Measurements from ENCODE around the gene VWA5B1.
A peak's percentile ranks its signal among the peaks of the same experiment; 100 is the strongest.
"Not testable (repeated sequence)": the region's sequence is repeated elsewhere in the genome, so short reads cannot be mapped to it uniquely, and the experiment has no call there.

VWA5B1 gene

DNA sequence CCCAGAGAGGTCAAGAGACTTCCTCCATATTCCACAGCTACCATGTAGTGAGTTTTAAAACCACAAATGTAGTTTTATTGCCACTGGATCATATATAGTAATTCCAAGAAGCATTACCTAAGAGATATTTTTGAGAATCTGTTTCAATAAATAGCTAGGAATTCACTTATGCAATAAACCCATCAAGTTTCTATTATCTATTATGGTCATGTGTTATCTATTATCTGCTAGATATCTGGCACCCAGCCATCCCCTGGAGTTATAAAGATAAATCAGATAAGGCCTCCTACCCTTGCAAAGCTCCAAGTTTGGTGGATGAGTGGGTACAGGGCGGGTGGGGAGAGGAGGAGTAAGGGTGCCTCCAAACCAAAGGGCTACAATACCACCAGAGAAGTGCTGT is 10.3 kb upstream of the VWA5B1 start:
- no peak for DNase-seq

DNA sequence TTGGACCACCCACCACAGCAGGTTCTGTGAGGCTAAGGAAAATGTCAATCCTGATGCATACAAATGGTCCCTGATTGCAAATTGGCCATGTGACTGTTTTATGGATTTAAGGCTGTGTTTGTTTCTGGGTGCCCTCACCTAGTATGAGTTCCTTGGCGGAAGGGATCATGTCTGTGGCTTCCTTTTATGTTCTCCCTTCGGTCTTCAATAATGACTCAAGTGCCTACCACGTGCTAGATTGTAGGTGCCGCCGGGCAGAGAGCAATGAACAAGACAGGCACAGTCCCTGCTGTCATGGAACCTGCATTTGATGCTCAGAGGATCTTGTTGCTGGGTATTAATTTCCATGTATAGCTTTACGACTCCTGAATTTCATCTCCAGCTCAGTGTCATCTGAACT is 9.8 kb upstream of the VWA5B1 start:
- DNase-seq, result no peak

DNA sequence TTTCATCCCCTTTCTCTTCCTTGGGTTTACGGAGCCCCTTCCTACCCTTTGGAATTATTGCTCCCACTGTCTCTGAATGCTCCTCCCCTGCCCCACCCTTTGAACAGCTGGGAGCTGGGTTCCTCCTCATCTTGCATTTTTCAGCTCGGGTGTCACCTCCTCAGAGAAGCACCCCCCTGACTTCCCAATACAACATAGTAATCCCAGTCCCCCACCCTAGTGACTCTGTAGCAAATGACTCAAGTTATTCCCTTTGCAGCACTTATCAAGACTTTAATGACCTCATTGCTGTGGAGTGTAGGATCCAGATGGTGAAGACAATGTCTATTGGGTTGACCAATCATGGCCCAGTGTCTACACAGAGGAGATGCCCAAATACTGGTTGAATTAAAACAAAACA is 8.9 kb upstream of the VWA5B1 start:
- no peak for DNase-seq

DNA sequence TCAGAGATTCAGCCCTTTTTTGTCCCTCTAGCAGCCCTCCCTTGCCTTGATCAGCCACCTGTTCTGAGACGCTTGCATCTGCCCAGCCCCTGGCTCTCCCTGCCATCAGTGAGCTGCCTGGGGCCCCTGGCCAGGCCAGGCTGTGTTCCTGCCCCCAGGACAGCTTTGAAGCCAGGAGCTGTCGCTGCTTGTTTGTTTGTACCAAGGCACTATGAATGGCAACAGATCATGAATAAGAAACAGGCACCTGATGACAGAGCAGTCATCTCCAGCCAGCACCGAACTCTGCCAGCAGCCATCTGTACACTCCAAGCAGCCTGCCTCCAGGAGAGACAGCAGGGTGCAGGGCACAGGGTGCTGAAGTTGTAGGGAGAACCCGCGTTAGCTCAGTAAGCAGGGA is 8.1 kb upstream of the VWA5B1 start:
- no peak for DNase-seq

DNA sequence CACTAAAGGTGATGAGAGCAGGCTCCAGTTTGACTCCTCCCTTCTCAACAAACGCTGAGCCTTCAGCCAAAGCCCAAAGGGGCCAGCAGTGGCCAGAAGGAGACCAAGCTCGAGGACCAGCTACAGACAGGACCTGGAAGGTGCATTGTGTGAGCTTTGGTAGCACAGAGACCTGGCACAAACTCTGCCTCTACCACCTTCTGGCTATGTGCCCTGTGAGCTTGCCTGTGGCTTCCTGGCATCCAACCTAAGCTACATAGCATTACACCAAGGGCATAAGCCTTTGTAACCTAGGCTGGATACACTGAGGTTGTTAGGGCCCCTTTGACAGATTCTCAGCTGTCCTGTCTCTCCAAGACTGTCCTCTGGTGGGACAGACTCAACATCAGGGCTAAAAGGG is 6.6 kb upstream of the VWA5B1 start:
- no peak for DNase-seq

DNA sequence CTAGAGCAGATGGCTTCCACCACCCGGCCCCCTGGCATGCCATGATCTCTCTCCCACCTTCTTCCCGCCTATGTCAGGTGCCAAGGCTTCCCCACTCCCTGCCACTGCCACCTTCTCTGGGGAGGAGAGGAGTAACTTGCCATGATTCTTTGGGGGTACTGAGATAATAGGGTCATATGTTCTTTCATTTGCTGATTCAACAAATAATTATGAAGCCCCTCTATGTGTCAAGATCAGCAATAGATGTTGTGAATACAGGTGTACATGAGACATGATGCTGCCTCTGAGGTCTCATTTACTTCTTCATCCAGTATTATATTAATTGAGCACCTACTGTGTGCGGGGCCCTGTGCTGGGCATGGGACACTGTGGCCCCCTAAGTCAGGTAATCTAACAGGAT is 6.0 kb upstream of the VWA5B1 start:
- no peak for DNase-seq

DNA sequence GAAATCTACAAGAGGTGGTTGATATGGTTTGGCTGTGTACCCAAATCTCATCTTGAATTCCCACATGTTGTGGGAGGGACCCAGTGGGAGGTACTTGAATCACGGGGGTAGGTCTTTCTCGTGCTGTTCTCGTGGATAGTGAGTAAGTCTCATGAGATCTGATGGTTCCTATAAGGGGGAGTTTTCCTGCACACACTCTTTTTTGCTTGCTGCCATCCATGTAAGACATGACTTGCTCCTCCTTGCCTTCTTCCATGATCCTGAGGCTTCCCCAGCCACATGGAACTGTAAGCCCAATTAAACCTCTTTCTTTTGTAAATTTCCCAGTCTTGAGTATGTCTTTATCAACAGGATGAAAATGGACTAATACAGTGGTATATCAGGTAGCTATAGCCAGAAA is 5.2 kb upstream of the VWA5B1 start:
- no peak for DNase-seq

DNA sequence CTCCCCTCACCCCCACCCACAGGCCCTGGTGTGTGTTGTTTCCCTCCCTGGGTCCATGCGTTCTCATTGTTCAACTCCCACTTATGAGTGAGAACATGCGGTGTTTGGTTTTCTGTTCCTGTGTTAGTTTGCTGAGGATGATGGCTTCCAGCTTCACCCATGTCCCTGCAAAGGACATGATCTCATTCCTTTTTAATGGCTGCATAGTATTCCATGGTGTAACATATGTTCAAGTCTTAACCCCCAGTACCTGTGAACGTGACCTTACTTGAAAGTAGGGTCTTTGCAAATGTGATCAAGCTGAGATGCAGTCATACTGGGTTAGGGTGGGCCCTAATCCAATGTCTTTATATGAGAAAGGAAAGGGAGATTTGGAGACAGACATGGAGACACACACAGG is 3.0 kb upstream of the VWA5B1 start:
- not testable (repeated sequence) for DNase-seq

DNA sequence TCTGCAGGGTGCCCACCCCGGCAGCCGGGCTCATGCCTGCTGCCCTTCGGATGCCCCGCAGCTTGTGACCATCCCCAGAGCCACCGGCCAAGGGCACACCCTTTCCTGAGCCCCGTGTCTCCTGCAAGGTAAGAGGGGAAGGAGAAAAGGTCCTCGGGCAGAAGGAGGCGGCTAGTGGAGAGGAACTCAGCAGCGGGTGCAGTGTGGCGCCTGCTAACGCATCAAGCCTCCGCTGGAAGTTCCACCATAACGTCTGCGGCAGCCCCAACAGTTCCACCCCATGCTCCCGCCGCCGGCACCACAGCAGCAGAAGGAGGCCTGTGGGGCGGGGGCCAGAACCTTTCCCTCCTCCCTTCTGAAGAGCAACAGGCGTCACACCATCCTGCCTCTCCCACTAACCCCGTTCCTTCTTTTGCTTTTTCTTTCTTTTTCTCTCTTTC is 990 bp downstream of the VWA5B1 start:
- DNase-seq, result no peak

DNA sequence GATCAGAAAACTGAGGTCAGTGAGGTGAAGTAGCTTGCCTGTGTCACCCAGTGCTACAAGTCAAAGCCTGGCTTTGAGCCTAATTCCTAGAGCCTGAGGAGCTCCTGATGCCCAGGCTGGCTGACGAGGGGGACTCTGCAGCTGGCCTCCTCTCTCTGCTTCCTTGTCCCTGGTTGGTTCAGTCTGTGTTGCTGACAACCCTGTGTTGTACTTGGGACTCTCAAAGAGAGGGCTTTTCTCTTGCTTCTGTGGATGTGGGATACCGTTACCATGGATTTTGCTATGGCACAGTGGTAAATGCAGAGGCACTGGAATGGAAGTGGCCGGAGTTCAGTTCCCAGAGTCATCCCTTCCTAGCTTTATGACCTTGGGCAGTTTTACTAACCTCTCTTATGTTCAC is 8.0 kb downstream of the VWA5B1 start:
- DNase-seq, result no peak

DNA sequence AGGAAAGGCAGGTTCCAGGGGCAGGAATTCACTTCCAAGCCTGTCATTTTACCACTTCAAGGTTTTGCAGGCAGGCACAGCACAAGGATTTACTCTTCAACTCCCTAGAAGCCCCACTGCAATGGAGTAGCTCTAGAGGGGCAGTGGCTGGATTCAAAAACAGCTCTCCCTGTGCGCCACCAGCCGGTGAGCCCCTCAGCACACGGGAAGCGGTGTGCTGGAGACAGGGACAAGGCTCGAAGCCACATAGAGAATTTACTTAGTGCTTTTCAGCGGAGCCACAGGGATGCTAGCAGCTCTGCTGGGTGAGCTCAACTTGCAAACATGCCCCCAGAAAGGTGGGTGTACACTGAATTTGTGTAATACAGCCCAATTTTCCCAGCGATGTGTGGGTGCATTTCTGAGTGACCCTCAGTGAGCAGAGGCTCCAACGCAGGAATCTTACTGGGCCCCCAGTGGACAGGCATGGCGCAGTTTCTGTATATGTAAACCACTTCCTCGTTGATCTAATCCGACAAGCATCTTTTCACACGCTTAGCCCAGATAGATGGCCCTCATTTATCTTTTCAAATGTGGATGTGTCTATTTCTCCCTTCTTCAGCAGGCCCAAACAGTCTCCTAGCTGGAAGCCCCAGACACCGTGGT is 10.9 kb downstream of the VWA5B1 start:
- no peak for DNase-seq

DNA sequence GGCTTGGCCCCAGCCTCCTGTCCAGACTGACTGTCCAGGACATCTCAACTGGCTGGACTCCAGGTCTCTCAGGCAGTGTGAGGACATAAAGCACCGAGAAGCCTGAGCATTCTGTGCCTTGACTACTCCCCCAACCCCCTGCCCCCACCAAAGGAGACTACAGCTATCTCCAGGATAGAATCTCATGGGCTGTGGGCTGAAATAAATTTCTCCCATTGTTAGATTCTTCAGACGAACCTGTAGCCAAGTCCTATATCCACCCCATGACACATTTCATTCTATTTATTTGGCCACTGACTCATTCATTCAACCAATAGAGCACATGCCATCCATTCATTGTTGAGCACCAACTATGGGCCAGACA is 11.4 kb downstream of the VWA5B1 start:
- no peak for DNase-seq

DNA sequence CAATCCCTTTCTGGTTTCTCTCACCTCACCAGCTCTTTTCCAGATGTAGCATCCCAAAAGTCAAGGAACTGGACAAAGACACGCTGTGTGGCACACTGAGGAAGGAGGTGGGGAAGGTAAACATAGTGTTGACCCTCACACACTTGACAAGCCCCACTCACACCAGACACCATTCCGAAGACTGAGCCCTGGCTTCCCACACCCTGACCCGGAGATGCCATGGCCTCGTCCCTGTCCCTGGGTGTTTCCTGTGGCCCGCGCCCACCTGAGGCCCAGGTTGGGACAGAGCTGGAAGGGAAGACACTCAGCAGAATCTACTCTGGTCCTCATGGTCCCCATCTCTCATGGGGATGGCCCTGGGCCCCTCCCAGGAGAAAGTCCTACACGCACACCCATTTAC is 16.4 kb downstream of the VWA5B1 start:
- no peak for DNase-seq

DNA sequence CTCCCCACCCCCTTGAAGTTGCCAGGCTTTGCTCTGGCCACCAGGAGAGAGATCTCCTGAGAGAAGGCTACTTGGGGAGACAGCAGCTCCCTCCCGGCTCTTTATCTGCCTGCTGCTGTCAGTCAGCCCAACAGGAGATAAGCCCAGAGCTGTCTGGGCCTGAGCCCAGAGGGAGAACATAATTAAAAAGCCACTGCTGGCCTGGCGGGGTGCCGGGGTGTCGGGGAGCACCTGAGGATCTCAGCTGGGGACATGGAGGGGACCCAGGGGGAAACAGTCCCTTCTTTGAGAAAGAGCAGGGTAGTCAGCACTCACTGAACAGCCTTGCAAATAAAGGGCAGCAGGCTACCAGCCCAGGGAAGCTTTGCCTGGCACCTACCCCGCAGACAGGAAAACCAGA is 17.9 kb downstream of the VWA5B1 start:
- no peak for DNase-seq

DNA sequence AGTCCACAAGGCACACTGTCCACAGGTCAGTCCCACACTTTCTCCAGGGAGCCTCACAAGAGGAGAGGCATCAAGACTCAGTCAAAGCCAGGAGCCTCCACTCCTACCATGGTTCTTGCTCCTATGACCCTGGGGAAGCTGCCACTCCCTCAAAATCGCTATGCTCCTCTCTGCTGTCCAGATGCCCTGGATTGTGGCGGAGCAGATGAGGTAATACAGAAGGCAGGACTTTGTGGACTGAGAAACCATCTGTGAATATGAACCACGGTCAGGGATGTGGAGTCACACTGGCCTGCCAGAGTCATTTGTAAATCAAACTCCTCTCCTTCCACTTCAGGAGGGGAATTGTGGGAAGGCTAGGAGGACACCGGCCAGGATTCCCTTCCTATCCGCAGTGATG is 20.6 kb downstream of the VWA5B1 start:
- no peak for DNase-seq

DNA sequence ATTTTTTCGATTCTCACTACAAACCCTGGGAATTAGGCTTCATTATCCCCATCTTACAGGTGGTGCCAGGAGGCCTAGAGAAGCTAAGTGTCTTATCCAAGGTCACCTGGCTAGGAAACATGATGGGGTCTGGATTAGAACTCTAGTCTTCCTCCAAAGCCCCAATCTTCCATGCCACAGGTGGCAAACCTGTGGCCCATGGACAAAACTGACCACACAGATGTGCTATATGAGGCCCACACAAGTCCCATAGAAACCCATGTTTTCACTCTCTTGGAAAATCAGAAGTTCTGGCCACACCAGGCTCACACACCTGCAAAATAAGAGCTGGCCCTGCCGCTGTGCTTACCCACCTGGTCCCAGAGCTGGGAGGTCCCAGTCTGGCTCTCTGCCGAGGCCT is 21.6 kb downstream of the VWA5B1 start:
- DNase-seq, result no peak

DNA sequence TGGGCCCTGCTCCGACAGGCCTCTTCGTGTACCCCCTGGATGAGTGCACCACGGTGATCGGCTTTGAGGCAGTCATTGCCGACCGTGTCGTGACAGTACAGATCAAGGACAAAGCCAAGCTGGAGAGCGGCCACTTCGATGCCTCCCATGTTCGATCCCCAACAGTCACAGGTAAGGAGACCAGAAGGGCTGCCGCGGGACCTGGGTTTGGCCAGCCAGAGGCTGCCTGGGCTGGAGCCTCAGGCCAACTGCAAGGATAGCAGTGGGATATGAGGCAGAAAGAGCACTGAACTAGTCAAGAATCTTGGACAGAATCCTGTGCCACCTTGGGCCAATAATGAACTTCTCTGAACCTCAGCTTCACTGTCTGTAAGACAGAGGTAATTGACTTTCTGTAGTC is 22.1 kb downstream of the VWA5B1 start:
- DNase-seq, result no peak

DNA sequence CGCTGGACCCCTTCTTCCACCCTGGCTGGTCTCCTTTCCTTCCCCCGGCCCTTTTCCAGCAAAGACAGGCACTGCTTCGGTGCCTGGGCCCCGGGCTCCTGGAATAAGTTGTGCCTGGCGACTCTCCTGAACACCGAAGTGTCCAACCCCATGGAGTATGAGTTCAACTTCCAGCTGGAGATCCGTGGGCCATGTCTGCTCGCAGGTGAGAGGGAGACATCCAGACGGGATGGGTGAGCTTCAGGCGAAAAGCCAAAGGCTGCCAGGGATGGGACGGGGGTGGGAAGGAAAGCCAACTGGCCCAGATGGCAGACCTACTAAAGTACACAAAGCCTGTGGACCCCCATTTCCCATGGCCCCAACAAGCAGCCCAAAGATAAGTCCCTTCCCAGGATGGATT is 26.8 kb downstream of the VWA5B1 start:
- no peak for DNase-seq

DNA sequence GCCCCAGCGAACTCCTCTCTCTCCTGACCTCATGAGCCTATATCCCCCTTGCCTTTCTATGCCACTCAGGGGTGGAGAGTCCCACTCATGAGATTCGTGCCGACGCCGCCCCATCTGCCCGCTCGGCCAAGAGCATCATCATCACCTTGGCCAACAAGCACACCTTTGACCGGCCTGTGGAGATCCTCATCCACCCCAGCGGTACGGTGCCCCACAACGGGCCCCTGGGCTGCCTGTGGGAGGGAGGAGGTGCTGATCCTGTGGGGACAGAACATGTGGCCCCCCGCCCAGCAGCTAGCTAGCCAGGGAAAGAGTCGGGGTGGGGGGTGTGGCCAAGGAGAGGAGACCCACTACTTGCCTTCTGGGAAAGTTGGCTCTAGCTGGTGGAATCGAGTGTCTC is 27.8 kb downstream of the VWA5B1 start:
- DNase-seq, result no peak

DNA sequence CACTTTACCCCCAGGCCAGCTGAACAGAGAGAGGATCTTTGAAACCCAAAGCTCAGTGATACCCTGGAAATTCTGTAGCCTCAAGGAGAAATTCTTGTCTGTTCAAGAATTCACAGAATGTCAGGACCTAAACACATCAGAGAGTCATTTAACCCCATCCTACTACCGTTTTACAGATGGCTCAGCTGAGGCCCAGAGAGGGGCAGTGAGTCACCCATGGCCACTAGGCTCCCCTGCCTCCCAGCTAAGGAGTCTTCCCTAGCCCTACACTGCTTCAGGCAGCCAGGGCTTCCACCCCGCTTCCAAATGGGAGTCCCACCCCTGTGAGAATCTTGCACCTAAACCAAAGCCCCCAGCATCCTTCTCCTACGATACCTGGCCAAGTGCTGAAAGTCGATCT is 28.3 kb downstream of the VWA5B1 start:
- DNase-seq, result no peak

DNA sequence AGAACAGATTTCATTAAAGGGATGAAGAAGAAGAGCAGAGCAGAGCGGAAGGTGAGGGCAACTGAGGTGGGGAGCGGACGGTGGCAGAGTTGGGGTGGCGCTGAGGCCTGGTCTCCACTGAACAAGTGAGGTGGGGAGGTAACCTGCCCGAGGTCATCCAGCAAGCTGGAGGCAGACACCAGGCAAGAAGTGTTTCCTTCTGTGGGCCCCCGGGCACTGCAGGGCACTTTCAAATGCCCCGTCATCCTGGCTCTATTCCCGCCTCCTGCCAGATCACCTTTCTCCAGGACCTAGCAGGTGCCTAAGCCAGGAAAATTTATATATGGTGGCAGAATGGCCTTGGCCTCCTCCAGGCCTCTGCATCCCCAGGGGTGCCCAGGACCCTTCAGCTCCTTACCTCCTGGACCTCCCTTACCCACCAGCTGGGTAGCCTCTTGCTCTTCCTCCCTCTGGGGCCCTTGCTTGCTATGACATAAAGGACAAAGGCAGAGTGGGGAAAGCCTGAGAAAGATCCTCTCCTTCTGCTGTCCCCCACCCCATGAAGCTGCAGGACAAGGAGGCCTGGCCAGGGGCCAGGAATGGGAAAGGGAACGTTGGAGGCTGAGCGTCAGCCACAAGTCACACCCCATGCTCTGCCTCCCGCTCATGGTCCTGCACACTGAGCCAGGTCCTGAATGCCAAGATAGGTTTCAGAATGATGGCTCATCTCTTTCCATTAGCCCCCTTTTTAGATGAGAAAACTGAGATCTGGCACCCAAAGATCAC is 29.0 kb downstream of the VWA5B1 start:
- DNase-seq, result no peak

DNA sequence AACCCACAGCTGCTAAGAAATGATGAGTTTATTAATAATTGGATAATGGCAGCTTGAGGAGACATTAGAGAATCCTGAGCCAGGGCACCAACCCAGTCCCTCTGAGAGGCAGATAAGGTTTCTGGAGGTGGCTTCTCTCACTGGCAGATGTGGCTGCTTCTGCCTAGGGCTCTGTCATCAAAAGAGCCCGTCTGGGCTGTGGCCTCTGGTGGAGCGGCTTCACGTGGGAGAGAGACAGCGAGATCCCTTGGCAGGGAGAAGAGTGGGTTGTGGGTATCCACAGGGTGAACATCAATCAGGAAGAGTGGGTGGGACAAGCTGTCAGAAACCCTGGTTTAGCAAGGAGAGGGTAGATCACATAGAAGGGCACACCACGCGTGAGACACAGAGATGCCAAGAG is 30.0 kb downstream of the VWA5B1 start:
- DNase-seq, result no peak

DNA sequence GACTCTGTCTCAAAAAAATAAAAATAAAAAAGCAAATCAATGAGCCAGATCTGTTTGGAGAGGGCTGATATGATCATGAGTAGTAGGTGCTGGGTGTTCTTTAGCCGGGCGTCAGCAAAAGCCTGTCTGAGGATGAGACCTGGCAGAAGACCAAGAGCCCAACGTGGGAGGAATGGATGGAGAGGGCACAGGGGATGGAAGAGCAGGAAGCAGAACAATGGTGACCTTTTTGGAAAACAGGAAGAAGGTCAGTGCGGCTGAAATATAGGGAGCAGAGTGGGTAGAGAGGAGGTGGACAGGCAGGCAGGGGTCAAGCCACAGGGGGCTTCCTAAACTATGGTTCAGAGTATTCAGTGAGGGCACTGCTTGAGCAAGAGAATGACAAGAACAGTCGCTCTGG is 30.9 kb downstream of the VWA5B1 start:
- no peak for DNase-seq

DNA sequence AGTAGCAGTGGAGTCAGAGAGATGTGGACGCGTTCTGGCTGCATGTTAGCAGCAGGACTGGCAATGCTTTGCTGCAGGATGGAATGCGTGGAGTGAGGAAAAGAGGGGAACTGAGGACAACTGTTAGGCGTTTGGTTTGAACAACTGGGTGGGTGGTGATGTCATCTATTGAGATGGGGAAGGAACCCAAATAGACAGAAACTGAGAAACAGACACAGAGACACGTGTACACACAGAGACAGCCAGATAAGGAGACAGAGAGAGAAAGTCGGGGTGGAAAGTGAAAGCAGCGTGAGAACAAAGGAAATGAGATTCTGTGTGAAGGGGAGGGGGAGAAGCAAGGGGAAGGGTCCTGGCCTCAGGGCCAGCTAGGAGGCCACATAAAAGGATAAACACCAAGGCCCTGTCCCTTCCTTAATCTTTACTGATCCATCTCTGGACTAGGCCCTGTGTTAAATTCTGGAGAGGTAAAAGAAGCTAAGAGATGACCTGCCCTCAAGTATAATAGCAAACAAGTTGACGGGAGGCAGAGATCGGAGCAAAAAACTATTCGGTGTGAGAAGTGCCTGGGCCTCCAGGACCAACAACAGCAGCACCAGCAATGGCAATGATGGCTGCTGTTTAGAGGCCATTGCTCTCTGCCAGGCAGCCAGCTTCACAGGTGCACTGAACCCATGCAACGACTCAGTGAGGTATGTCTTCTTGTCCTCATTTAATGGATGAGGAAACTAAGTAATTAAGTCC is 31.6 kb downstream of the VWA5B1 start:
- peak; percentile 20 to 35 (median 24) for DNase-seq

All from suppressor macrophage treated with lipopolysaccharide for 1 hour (primary cell).